Measurements from ENCODE around the gene CHRND. TPM values are rescaled to one million over a fixed set of nuclear protein-coding genes. Genes with fewer than 3 reads are reported as not detected.
A peak's percentile ranks its signal among the peaks of the same experiment; 100 is the strongest.

Gene CHRND
- total RNA-seq, 4 donors from 2014 or later = 49.1 to 119 (median 81.1) TPM

GRCh38 chr2:232545511-232546375 lies 19.8 kb downstream of the CHRND start:
- no peaks in the 10 kb centered on the region for H3K36me3 ChIP-seq
- no peak for ATAC-seq
- intact Hi-C loops (cut with DNase I; ENCODE audit: low total_unique reads) = no loop called here
- no peak for DNase-seq
- in situ Hi-C loops (cut with MboI; ENCODE audit: low sequenced_read_pairs in 4 of 4) = no loop called here
- H3K4me3 ChIP-seq = no peak overlapping the region
- no peaks in the 10 kb centered on the region for H3K27me3 ChIP-seq
- H3K4me1 ChIP-seq = peaks cover 13 to 26% of the 10 kb centered on the region in 2 donors
- H3K9me3 ChIP-seq = no peaks in the 10 kb centered on the region
- no peak for TF ChIP-seq POLR2A (IDR thresholded peaks at IDR 0.05)
- TF ChIP-seq, protein P1, sequence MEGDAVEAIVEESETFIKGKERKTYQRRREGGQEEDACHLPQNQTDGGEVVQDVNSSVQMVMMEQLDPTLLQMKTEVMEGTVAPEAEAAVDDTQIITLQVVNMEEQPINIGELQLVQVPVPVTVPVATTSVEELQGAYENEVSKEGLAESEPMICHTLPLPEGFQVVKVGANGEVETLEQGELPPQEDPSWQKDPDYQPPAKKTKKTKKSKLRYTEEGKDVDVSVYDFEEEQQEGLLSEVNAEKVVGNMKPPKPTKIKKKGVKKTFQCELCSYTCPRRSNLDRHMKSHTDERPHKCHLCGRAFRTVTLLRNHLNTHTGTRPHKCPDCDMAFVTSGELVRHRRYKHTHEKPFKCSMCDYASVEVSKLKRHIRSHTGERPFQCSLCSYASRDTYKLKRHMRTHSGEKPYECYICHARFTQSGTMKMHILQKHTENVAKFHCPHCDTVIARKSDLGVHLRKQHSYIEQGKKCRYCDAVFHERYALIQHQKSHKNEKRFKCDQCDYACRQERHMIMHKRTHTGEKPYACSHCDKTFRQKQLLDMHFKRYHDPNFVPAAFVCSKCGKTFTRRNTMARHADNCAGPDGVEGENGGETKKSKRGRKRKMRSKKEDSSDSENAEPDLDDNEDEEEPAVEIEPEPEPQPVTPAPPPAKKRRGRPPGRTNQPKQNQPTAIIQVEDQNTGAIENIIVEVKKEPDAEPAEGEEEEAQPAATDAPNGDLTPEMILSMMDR (IDR thresholded peaks at IDR 0.05 in 4 of 5, conservative IDR thresholded peaks at IDR 0.05 in 1 of 5) = no peak
- H3K27ac ChIP-seq = peak overlapping the region in 2 of 4 donors; percentile 39 to 45

GRCh38 chr2:232547991-232548390 lies 22.0 kb downstream of the CHRND start:
- Histone ChIP-seq H3K36me3 (peaks cover 0 to 9% of the 10 kb centered on the region in 2 donors), H3K4me3 (no peak overlapping the region), H3K27me3 (no peaks in the 10 kb centered on the region), H3K9me3 (no peaks in the 10 kb centered on the region), H3K4me1 (peaks cover 26 to 32% of the 10 kb centered on the region in 2 donors), H3K27ac (no peak overlapping the region)
- in situ Hi-C loops (cut with MboI; ENCODE audit: low sequenced_read_pairs in 4 of 4) = no loop called here
- DNase-seq (no peak), ATAC-seq (no peak)
- intact Hi-C loops (cut with DNase I; ENCODE audit: low total_unique reads) = no loop called here
- TF ChIP-seq POLR2A (IDR thresholded peaks at IDR 0.05) = no peak
- TF ChIP-seq, protein P1 (IDR thresholded peaks at IDR 0.05 in 4 of 5, conservative IDR thresholded peaks at IDR 0.05 in 1 of 5) = no peak

- ATAC-seq (peak in 1 of 2 donors; percentile 52), DNase-seq (no peak)
- peak overlapping the region; percentile 70 to 100 (median 92) for H3K4me3 ChIP-seq
- intact Hi-C loops (cut with DNase I; ENCODE audit: low total_unique reads) (loop anchor here (2.0 kb wide), 2 partner anchors 23 to 25 kb away; partner anchors contain the start of gene CHRND), in situ Hi-C loops (cut with MboI; ENCODE audit: low sequenced_read_pairs in 4 of 4) (no loop called here)
- peaks cover 0 to 16% of the 10 kb centered on the region in 2 donors for H3K36me3 ChIP-seq
- TF ChIP-seq, protein P1 (IDR thresholded peaks at IDR 0.05 in 4 of 5, conservative IDR thresholded peaks at IDR 0.05 in 1 of 5) = no peak
- TF ChIP-seq POLR2A (IDR thresholded peaks at IDR 0.05) = no peak
- H3K4me1 ChIP-seq = peaks cover 40 to 46% of the 10 kb centered on the region in 2 donors
- no peaks in the 10 kb centered on the region for H3K9me3 ChIP-seq
- H3K27me3 ChIP-seq = no peaks in the 10 kb centered on the region
- H3K27ac ChIP-seq = peak overlapping the region; percentile 95 to 100 (median 99)
These were observed 23.8 kb downstream of the CHRND start for GRCh38 chr2:232549655-232550353.

- H3K27me3 ChIP-seq = no peaks in the 10 kb centered on the region
- intact Hi-C loops (cut with DNase I; ENCODE audit: low total_unique reads) = loop anchor here (2.0 kb wide), 2 partner anchors 24 kb away; partner anchors contain the start of gene CHRND
- H3K27ac ChIP-seq = peak within 1 kb of the TSS; percentile 95 to 100 (median 99)
- in situ Hi-C loops (cut with MboI; ENCODE audit: low sequenced_read_pairs in 4 of 4) = no loop called here
- H3K36me3 ChIP-seq = peaks cover 0 to 16% of the 10 kb centered on the region in 2 donors
- no peaks in the 10 kb centered on the region for H3K9me3 ChIP-seq
- peak; percentile 89 to 92 for ATAC-seq
- peak; percentile 93 to 96 for DNase-seq
- peak within 1 kb of the TSS; percentile 70 to 100 (median 92) for H3K4me3 ChIP-seq
- H3K4me1 ChIP-seq = peaks cover 46 to 51% of the 10 kb centered on the region in 2 donors
- peak; percentile 86 to 88 for TF ChIP-seq POLR2A (IDR thresholded peaks at IDR 0.05)
- TF ChIP-seq, protein P1 (IDR thresholded peaks at IDR 0.05 in 4 of 5, conservative IDR thresholded peaks at IDR 0.05 in 1 of 5) = peak; percentile 25 to 47 (median 45)
These were observed 24.6 kb downstream of the CHRND start, which contains the start of the genes EIF4E2 and TIGD1 for GRCh38 chr2:232550354-232551249. Gene EIF4E2, plus strand, starts transcription at chr2:232550689. Its CDS starts 36 bp downstream, at chr2:232550725. Gene TIGD1, minus strand, starts transcription at chr2:232550557. Its CDS starts 675 bp downstream, at chr2:232549882.
